Activated naive CD4-positive, alpha-beta T cell (primary cell): Measurements from ENCODE around the gene CCDC85B.
A peak's percentile ranks its signal among the peaks of the same experiment; 100 is the strongest.
"Not testable (repeated sequence)": the region's sequence is repeated elsewhere in the genome, so short reads cannot be mapped to it uniquely, and the experiment has no call there.

Experiments
- DNase-seq, 4 experiments: peaks; one replicate each; lab custom pipeline; 2025; lab: John Stamatoyannopoulos, UW

Gene CCDC85B

DNA sequence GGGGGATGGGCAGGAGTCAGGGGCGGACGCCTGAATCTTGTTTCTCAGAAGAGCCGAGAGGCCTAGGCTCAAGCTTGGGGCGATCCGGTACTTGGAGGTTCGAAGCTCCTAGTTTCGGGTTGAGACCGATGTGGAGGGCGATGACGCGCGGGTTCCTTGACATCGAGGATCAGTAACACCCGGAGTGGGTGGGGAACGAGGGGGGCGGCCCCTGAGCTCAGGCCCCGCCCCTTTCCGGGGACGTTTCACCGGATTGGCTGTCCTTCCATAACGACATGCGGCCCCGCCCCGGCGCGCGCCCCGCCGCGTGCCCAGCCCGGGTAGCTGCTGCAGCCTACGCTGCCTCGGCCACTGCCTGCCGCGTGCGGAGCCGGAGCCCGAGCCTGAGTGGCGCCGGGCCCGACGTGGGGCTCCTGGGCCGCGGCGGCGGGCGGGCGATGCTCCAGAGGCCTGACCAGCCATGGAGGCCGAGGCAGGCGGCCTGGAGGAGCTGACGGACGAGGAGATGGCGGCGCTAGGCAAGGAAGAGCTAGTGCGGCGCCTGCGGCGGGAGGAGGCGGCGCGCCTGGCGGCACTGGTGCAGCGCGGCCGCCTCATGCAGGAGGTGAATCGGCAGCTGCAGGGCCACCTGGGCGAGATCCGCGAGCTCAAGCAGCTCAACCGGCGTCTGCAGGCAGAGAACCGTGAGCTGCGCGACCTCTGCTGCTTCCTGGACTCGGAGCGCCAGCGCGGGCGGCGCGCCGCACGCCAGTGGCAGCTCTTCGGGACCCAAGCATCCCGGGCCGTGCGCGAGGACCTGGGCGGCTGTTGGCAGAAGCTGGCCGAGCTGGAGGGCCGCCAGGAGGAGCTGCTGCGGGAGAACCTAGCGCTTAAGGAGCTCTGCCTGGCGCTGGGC lies at the start of gene CCDC85B:
CCDC85B (plus strand) TSS at position 350 of the 895 bp plus-strand sequence; CDS start at position 461, 111 bp downstream.
- DNase-seq = peak; percentile 84 to 99 (median 96)

DNA sequence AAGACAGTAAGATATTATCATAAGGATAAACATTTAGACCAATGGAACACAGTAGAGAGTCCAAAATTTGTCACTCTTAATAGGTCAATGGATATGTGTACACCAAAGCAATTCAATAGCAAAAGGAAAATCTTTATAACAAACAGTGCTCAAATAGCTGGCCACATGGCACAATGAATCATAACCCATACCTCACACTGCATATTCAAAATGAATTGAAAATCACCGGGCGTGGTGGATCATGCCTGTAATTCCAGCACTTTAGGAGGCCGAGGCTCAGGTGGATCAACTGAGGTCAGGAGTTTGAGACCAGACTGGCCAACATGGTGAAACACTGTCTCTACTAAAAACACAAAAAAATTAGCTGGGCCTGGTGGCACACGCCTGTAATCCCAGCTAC lies 48.3 kb upstream of the CCDC85B start:
- no peak for DNase-seq

- DNase-seq = no peak
Observed at GRCh38 chr11:65843811-65844210, 46.7 kb upstream of the CCDC85B start.

- DNase-seq = no peak
Observed at GRCh38 chr11:65844231-65844872, 46.1 kb upstream of the CCDC85B start.

- no peak for DNase-seq
Observed at GRCh38 chr11:65847746-65848145, 42.7 kb upstream of the CCDC85B start.

DNA sequence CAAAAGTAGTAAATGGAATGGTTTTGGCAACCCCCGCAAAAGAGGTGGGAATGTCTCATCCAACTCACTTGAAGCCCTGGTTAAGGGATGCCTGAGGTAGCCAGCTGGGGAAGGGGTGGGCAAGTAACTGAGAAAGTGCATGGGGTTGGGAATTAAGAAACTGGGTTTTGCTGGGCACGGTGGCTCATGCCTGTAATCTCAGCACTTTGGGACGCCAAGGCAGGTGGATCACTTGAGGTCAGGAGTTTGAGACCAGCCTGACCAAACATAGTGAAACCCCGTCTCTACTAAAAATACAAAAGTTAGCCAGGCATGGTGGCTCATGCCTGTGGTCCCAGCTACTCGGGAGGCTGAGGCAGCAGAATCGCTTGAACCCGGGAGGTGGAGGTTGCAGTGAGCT lies 41.8 kb upstream of the CCDC85B start:
- DNase-seq = not testable (repeated sequence)

- no peak for DNase-seq
Observed at GRCh38 chr11:65849366-65849765, 41.1 kb upstream of the CCDC85B start.

DNA sequence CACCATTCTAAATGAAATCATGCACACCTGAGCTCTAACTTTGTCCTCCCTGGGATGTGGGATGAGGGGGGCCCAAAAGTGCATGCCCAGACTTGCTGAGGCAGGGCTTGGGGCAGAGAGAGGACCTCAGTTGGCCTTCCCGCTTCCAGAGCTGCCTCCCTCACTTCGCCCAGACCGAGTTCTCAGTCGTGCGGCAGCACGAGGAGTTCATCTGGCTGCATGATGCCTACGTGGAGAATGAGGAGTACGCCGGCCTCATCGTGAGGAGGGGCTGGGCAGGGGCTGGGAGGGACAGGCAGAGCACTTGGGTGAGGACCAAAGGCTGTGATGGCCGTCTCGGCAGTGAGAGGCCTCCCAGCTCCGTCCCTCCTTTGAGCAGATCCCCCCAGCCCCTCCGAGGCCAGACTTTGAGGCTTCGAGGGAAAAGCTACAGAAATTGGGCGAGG lies 40.7 kb upstream of the CCDC85B start:
- no peak for DNase-seq

DNA sequence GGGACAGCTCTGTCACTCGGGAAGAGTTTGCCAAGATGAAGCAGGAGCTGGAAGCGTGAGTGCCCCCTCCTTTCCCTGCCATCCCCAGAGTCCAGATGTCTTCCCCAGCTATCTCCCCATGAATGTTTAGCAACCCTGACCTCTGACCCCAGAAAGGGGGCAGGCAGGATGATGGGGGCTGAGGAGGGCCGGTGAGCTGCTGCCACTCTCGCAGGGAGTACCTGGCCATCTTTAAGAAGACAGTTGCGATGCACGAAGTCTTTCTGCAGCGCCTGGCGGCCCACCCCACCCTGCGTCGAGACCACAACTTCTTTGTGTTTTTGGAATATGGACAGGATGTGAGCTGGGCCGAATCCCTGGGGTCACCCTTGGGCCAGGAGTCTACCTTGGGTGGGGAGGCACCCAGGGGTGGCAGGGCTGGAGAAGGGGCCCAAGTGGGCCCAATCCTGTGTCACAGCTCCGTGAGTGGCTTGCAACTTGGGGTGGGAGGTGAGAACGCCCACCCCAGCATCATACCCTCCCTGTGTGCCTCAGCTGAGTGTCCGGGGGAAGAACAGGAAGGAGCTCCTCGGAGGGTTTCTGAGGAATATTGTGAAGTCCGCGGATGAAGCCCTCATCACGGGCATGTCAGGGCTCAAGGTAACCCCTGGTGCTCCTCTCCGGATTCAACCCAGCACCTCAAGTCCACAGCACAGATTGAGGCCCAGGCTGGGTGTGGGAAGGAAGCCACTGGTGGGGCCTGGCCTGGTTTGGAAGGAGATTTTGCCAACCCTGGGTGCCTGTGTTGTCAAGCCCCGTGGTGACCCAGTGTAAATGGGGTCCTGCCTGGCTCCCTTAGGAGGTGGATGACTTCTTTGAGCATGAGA lies 40.0 kb upstream of the CCDC85B start:
- DNase-seq = no peak

GRCh38 chr11:65851083-65851579 lies 39.3 kb upstream of the CCDC85B start:
- DNase-seq = no peak

DNA sequence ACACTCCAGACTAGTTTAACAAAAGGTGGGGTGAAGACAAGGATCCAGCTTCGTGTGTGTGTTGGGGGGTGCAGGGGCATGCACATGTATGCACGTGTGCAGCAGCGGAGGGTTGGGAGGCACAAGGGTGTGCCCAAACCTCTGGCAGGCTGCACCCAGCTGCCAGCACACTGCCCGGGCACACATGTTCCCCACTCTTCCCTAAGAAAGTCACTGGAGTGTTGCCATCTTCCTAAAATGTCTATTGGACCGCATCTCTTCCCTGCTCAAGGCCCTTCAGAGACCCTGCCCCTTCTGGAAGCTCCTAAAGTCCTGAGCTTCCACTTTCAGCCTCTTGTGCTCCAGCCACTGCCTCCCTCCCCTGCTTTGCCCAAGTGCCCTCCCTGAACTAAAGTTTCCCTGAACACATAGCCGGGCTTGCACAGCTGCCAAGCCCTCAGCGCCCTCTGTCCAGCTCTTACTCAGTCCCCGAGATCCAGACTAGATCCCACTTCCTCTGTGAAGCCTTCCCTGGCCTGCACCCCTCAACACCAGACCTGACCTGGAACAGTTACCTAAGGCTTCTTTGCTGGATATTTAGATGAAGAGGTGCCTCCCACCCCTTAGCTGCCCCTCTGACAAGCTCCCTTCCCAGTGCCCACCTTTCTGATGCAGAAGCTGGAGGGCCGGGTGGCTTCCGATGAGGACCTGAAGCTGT lies 38.5 kb upstream of the CCDC85B start:
- DNase-seq = no peak

GRCh38 chr11:65852508-65853245 lies 37.8 kb upstream of the CCDC85B start:
- no peak for DNase-seq

DNA sequence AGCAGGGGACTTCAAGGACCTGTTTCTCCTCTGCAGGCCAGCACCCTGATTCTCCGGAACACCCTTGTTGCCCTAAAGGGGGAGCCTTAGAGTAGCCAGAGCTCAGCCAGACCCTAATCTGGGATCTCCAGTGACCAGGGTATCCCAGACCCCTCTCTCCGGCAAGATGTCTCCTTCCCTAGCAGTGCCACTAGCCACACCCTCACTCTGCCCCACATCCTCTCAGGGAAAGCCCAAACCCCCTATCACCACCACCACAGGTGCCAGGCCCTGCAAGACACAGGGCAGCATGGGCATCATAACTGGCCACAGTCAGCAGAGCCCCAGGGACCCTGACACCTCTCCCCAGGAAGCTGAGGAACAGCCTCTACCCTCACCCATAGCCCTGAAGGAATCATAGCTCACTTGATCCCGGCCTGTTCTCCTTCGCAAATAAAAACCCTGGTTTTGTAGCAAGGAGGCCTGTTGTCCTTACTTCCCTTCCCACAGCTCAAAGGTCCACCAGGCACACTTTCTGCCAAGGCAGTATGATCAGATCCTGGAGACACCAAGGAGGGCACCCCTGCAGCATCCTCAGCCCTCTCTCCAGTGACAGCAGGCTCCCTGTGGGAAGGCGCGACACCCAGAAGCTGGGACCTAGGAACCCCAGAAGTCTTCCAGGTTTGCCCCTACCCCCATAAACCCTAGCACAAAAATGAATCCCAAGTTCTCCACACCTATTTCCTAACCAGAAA lies 37.1 kb upstream of the CCDC85B start:
- no peak for DNase-seq

DNA sequence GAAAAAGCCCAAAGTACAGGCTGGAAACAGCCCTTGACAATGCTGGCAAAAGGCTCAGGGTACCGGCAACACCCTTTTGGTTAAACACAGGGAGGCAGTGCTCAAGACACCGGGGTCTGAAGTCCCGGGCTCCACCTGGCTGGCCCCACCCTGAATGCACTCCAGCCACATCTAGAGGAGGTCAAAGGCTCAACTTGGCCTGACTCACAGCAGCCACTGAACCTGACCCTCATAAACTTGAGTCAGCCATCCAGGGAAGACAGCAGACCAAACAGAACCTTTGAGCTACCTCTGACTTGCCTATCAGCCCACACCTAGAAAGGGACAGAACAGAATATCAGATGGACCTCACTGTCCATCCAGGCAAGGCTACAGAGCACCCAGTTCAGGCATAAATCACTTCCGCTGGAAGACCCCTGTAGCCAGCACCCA lies 36.3 kb upstream of the CCDC85B start:
- no peak for DNase-seq

GRCh38 chr11:65854852-65855837 lies 35.3 kb upstream of the CCDC85B start:
- no peak for DNase-seq

GRCh38 chr11:65855927-65856363 lies 34.5 kb upstream of the CCDC85B start:
- no peak for DNase-seq

DNA sequence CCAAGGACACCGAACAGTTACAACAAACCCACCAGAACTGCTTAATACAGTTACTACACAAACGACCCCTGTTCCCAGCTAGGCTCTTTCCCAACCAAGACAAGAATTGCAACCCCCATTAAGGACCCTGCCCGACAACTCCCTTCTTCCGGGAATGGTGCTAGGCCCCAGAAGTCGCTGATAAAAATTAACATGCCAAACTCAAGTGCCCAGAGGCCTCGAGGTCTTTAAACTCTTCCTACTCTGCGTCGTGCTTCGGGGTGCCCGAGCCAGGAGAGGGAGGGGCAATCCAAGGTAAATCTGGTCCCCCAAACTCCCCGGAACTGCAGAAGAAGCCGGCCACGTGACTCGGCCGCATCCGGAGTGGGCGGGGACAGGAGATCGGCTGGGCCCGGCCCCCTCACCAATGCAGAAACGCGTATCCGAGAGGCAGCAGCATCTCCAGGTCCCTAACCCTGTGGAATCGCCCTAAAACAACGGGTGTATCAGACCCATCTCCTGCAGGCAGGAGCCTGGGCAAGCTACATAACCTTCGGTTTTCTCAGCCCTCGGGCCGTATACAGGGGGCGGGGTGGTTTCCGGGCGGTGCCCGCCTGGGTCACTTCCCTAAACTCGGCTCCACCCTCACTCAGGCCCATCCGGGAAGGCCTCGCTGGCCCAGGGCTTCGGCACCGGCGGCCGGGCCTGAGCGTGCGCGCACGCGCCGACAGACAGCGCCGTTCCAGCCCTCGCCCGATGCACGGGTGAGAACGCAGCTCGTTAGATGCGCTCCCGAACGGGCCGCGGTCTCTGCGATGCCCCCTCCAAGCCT lies 33.6 kb upstream of the CCDC85B start:
- peak; percentile 41 to 83 (median 59) for DNase-seq

DNA sequence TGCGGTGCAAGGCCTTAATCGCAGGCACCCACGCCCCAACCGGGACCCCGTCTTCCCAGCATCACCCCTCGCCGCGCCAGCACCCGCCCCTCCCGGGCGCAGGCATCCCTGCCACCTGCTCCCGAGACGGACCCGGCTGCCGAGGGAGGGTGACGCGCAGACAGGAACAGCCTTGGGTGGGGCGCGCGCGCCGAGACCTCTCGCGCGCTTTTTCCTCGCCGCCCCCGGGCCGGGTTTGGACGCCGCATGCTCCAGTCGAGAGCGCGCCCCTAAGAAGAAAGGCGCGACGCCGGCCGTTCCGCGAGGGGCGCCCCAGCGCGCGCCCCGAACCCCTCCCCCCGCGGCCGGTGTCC lies 33.0 kb upstream of the CCDC85B start:
- peak; percentile 58 to 67 (median 66) for DNase-seq
